Hepatocyte (in vitro differentiated cells): ENCODE measurements around the gene CD58. TPM values are rescaled to one million over a fixed set of nuclear protein-coding genes. Genes with fewer than 3 reads are reported as not detected.

ENCODE experiments used
- DNase-seq: peaks from one replicate; pipeline ENCODE4 v3.0.0-alpha.2; 2016; ENCODE audit warnings: low spot score
- H2AFZ ChIP-seq: fragments of 200-600 bp; sonication (generic); 2 replicates; pipeline ENCODE4 v1.6.0; 2016; ENCODE audit warnings: antibody characterized with exemption, mild to moderate bottlenecking
- H3K27ac ChIP-seq: fragments of 200-600 bp; sonication (generic); 2 replicates; pipeline ENCODE4 v1.5.1; 2016; ENCODE audit warnings: mild to moderate bottlenecking
- H3K27me3 ChIP-seq: fragments of 200-600 bp; sonication (generic); 2 replicates; pipeline ENCODE4 v1.6.1; 2016
- H3K36me3 ChIP-seq: fragments of 200-600 bp; sonication (generic); replicated peaks from 2 replicates; pipeline ENCODE4 v1.5.1; 2016; ENCODE audit warnings: low read depth; ENCODE audit not compliant: insufficient read depth
- H3K4me1 ChIP-seq: fragments of 200-600 bp; sonication (generic); 2 replicates; pipeline ENCODE4 v1.5.1; 2016; ENCODE audit warnings: mild to moderate bottlenecking, moderate library complexity; ENCODE audit not compliant: insufficient read depth
- H3K4me2 ChIP-seq: fragments of 200-600 bp; sonication (generic); 2 replicates; pipeline ENCODE4 v1.6.0; 2016
- H3K4me3 ChIP-seq: fragments of 200-600 bp; sonication (generic); 2 replicates; pipeline ENCODE4 v1.5.1; 2016; ENCODE audit warnings: mild to moderate bottlenecking
- H3K79me2 ChIP-seq: fragments of 200-600 bp; sonication (generic); 2 replicates; pipeline ENCODE4 v1.6.0; 2017; ENCODE audit warnings: mild to moderate bottlenecking
- H3K9me2 ChIP-seq: fragments of 200-600 bp; sonication (generic); replicated peaks from 2 replicates; pipeline ENCODE4 v1.6.0; 2017; ENCODE audit warnings: mild to moderate bottlenecking; ENCODE audit not compliant: insufficient read depth
- H3K9me3 ChIP-seq: fragments of 200-600 bp; sonication (generic); 2 replicates; pipeline ENCODE4 v1.5.1; 2016; ENCODE audit warnings: low read depth, mild to moderate bottlenecking
- H4K20me1 ChIP-seq: fragments of 200-600 bp; sonication (generic); 2 replicates; pipeline ENCODE4 v1.6.0; 2016; ENCODE audit warnings: mild to moderate bottlenecking; ENCODE audit not compliant: insufficient read depth, poor library complexity, severe bottlenecking
- CTCF ChIP-seq: fragments of 200-600 bp; sonication (generic); IDR thresholded peaks from 2 replicates; pipeline ENCODE4 v1.5.1; 2016; ENCODE audit warnings: antibody characterized with exemption, mild to moderate bottlenecking; ENCODE audit not compliant: poor library complexity
- EZH2 ChIP-seq: fragments of 200-600 bp; sonication (generic); IDR thresholded peaks from 2 replicates; pipeline ENCODE4 v1.6.1; 2016; ENCODE audit warnings: antibody characterized with exemption, mild to moderate bottlenecking, borderline replicate concordance
- EZH2phosphoT487 ChIP-seq: fragments of 200-600 bp; sonication (generic); IDR thresholded peaks from one replicate; pipeline ENCODE4 v1.6.1; 2018; ENCODE audit warnings: antibody characterized with exemption, mild to moderate bottlenecking, low read depth, moderate library complexity; ENCODE audit not compliant: unreplicated experiment, severe bottlenecking
- WGBS: methylation state at CpG from one replicate; pipeline ENCODE4 v1.1.6; 2016; ENCODE audit warnings: low lambda C conversion rate; ENCODE audit errors: missing lambda C conversion rate; 5-methylcytosine and 5-hydroxymethylcytosine counted together
- polyA plus RNA-seq: library from polyadenylated mRNA; unstranded; fragments of >200 nt; fragmentation: Nextera tagmentation; extraction: Ambion mirVana; gene quantifications from 2 replicates; pipeline ENCODE4 v1.2.1, GENCODE V29; 2016
- total RNA-seq: library from RNA; depleted of rRNA; stranded (reverse); fragments of >200 nt; gene quantifications from 2 replicates; pipeline ENCODE4 v1.2.3, GENCODE V29; 2014

CD58 gene
- total and polyA plus RNA-seq, 2 experiments from 2014 or later = 14.4 to 26.9 TPM

DNA sequence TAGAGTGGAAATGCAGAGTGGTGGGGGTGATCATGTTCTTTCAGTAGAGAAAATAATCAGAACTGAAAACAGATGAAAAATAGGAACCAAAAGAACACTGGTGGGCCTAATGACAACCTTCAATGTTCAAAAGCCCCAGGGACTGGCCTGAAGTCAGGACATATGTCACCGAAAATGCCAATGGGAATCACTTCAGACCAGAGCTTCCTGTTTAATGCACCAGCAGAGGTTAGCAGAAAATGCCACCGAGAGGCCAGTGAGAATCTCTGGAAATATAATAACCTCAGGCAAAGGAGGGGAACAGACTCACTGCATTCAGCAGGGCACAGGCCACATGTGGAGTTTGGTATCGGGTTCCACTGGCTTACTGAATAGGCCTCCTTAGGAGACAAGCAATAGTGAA lies 15.9 kb upstream of the CD58 start:
- Histone ChIP-seq H3K9me2 (no peaks in the 10 kb centered on the region), H4K20me1 (no peaks in the 10 kb centered on the region), H3K79me2 (no peaks in the 10 kb centered on the region), H3K4me3 (no peak overlapping the region), H3K27me3 (no peaks in the 10 kb centered on the region), H3K4me2 (no peak overlapping the region), H3K27ac (no peak overlapping the region), H3K36me3 (no peaks in the 10 kb centered on the region), H3K9me3 (no peaks in the 10 kb centered on the region), H3K4me1 (no peaks in the 10 kb centered on the region), H2AFZ (no peak overlapping the region)
- DNase-seq = no peak
- WGBS = 70% methylated on average over 3 of the region's 3 CpGs
- TF ChIP-seq CTCF = no peak
- no peak for TF ChIP-seq EZH2
- no peak for TF ChIP-seq EZH2phosphoT487

- Histone ChIP-seq H3K4me1 (no peaks in the 10 kb centered on the region), H3K9me2 (no peaks in the 10 kb centered on the region), H3K36me3 (no peaks in the 10 kb centered on the region), H4K20me1 (no peaks in the 10 kb centered on the region), H3K79me2 (no peaks in the 10 kb centered on the region), H3K4me3 (no peak overlapping the region), H3K9me3 (no peaks in the 10 kb centered on the region), H3K27ac (no peak overlapping the region), H3K4me2 (no peak overlapping the region), H2AFZ (no peak overlapping the region), H3K27me3 (no peaks in the 10 kb centered on the region)
- whole genome bisulfite sequencing = 94% methylated on average over 1 of the region's 1 CpG
- no peak for TF ChIP-seq EZH2
- no peak for TF ChIP-seq CTCF
- TF ChIP-seq EZH2phosphoT487 = no peak
- DNase-seq = no peak
These were observed 15.1 kb upstream of the CD58 start for GRCh38 chr1:116585886-116586285.

- DNase-seq = no peak
- Histone ChIP-seq H3K4me1 (no peaks in the 10 kb centered on the region), H3K27me3 (no peaks in the 10 kb centered on the region), H3K4me3 (no peak overlapping the region), H3K79me2 (no peaks in the 10 kb centered on the region), H3K36me3 (no peaks in the 10 kb centered on the region), H2AFZ (no peak overlapping the region), H3K9me2 (no peaks in the 10 kb centered on the region), H3K27ac (no peak overlapping the region), H3K9me3 (no peaks in the 10 kb centered on the region), H4K20me1 (no peaks in the 10 kb centered on the region), H3K4me2 (no peak overlapping the region)
- TF ChIP-seq EZH2 (no peak), CTCF (no peak), EZH2phosphoT487 (no peak)
- WGBS = 98% methylated on average over 3 of the region's 3 CpGs
These were observed 10.6 kb upstream of the CD58 start for GRCh38 chr1:116581323-116581885.
